GM18951 (cell line): ENCODE data around the gene HDAC4.

Source experiments
- POLR2A ChIP-seq: IDR thresholded peaks from 4 replicates; pipeline ENCODE4 v1.6.1; 2011; ENCODE audit warnings: mild to moderate bottlenecking; ENCODE audit not compliant: insufficient read length, insufficient read depth; ENCODE audit errors: extremely low read depth
- in situ Hi-C: fragments of 300-500 bp; cut with MboI; formaldehyde crosslinking; loops from one replicate; pipeline ENCODE4 v1.12.0; 2022; ENCODE audit warnings: low sequenced_read_pairs, mixed read lengths, inconsistent platforms; ENCODE audit not compliant: unreplicated experiment

Gene HDAC4

GRCh38 chr2:239370876-239371725, 29.7 kb downstream of the HDAC4 start:
- no peak for TF ChIP-seq POLR2A
- in situ Hi-C loops, result no loop called here

- TF ChIP-seq POLR2A, result no peak
- in situ Hi-C loops, result no loop called here
These were observed 30.4 kb downstream of the HDAC4 start for GRCh38 chr2:239370403-239370802.

GRCh38 chr2:239369631-239370161, 31.1 kb downstream of the HDAC4 start:
- in situ Hi-C loops, result no loop called here
- peak; percentile 34 for TF ChIP-seq POLR2A

GRCh38 chr2:239368906-239369552, 31.8 kb downstream of the HDAC4 start:
- in situ Hi-C loops, result no loop called here

GRCh38 chr2:239368321-239368720, 32.5 kb downstream of the HDAC4 start:
- in situ Hi-C loops, result no loop called here
- no peak for TF ChIP-seq POLR2A

More at GRCh38 chr2:239368906-239369552, 31.8 kb downstream of the HDAC4 start:
- no peak for TF ChIP-seq POLR2A

- in situ Hi-C loops, result no loop called here
- TF ChIP-seq POLR2A, result no peak
These were observed 34.1 kb downstream of the HDAC4 start for GRCh38 chr2:239366740-239367139.

- in situ Hi-C loops, result no loop called here
- no peak for TF ChIP-seq POLR2A
These were observed 34.9 kb downstream of the HDAC4 start for GRCh38 chr2:239365782-239366435.

GRCh38 chr2:239365071-239365781, 35.6 kb downstream of the HDAC4 start:
- no peak for TF ChIP-seq POLR2A
- in situ Hi-C loops, result no loop called here

GRCh38 chr2:239363946-239364637, 36.7 kb downstream of the HDAC4 start:
- in situ Hi-C loops, result no loop called here

GRCh38 chr2:239362507-239362906, 38.3 kb downstream of the HDAC4 start:
- in situ Hi-C loops, result no loop called here
- TF ChIP-seq POLR2A, result no peak

More at GRCh38 chr2:239363946-239364637, 36.7 kb downstream of the HDAC4 start:
- no peak for TF ChIP-seq POLR2A

- TF ChIP-seq POLR2A, result no peak
- in situ Hi-C loops, result no loop called here
These were observed 39.5 kb downstream of the HDAC4 start for GRCh38 chr2:239361311-239361642.
